Activated naive CD4-positive, alpha-beta T cell treated with anti-CD3 and anti-CD28 coated beads for 36 hours (primary cell): Measurements from ENCODE around the gene PINLYP. TPM values are rescaled to one million over a fixed set of nuclear protein-coding genes. Genes with fewer than 3 reads are reported as not detected.
"Not testable (repeated sequence)": the region's sequence is repeated elsewhere in the genome, so short reads cannot be mapped to it uniquely, and the experiment has no call there.

ENCODE experiments used
- CTCF ChIA-PET: fragments of 350-600 bp; sonication (Branson Sonifier 250); formaldehyde crosslinking; loops from one replicate; lab custom pipeline; 2021; ENCODE audit warnings: antibody characterized with exemption; lab: Charles Lee
- DNase-seq: peaks from one replicate; pipeline ENCODE4 v3.0.0-alpha.2; 2020
- H3K27ac Mint-ChIP-seq: one replicate; pipeline ENCODE4 v1.8.0; 2021; ENCODE audit warnings: mild to moderate bottlenecking, mixed read lengths
- H3K27me3 Mint-ChIP-seq: one replicate; pipeline ENCODE4 v1.8.0; 2021; ENCODE audit warnings: low read depth, mixed read lengths
- H3K36me3 Mint-ChIP-seq: one replicate; pipeline ENCODE4 v1.8.0; 2021; ENCODE audit warnings: low read depth, mixed read lengths
- H3K4me1 Mint-ChIP-seq: one replicate; pipeline ENCODE4 v1.8.0; 2021; ENCODE audit warnings: low read depth, mixed read lengths
- H3K4me3 Mint-ChIP-seq: one replicate; pipeline ENCODE4 v1.8.0; 2021; ENCODE audit warnings: mild to moderate bottlenecking, moderate library complexity, mixed read lengths
- H3K9me3 Mint-ChIP-seq: one replicate; pipeline ENCODE4 v1.8.0; 2021; ENCODE audit warnings: mixed read lengths
- intact Hi-C: fragments of 100-400 bp; cut with micrococcal nuclease; formaldehyde crosslinking; loops from one replicate; pipeline ENCODE4 v1.15.1; 2023
- total RNA-seq, 2 experiments: library from RNA; stranded (reverse); gene quantifications; one replicate each; pipeline ENCODE4 v1.2.3, GENCODE V29; 2021

PINLYP gene
- total RNA-seq, 2 experiments from 2014 or later: 3.2 to 3.8 TPM

- DNase-seq: no peak
- H3K27me3 Mint-ChIP-seq: no peaks in the 10 kb centered on the region
- H3K4me1 Mint-ChIP-seq: peaks cover 22% of the 10 kb centered on the region
- peaks cover 11% of the 10 kb centered on the region for H3K36me3 Mint-ChIP-seq
- no peak overlapping the region for H3K27ac Mint-ChIP-seq
- CTCF ChIA-PET: interaction anchor here (5.2 kb wide), 1 partner anchor 14 kb away, joined by 28 read pairs; no protein-coding TSS in a partner anchor
- H3K4me3 Mint-ChIP-seq: no peak overlapping the region
- intact Hi-C loops: no loop called here
- no peaks in the 10 kb centered on the region for H3K9me3 Mint-ChIP-seq
These were observed 5.9 kb upstream of the PINLYP start for GRCh38 chr19:43569657-43570056.

GRCh38 chr19:43570174-43570791 lies 5.3 kb upstream of the PINLYP start:
- Mint-ChIP-seq H3K27me3 (no peaks in the 10 kb centered on the region), H3K27ac (no peak overlapping the region), H3K4me1 (peaks cover 22% of the 10 kb centered on the region), H3K36me3 (peaks cover 14% of the 10 kb centered on the region), H3K9me3 (no peaks in the 10 kb centered on the region), H3K4me3 (no peak overlapping the region)
- no peak for DNase-seq
- intact Hi-C loops: no loop called here
- CTCF ChIA-PET: interaction anchor here (1.5 to 5.2 kb wide), 2 partner anchors 14 to 24 kb away, joined by 11 to 28 read pairs; no protein-coding TSS in a partner anchor

GRCh38 chr19:43572171-43572588 lies 3.4 kb upstream of the PINLYP start:
- Mint-ChIP-seq H3K4me1 (peaks cover 31% of the 10 kb centered on the region), H3K27ac (peak overlapping the region; percentile 19)
- DNase-seq: no peak

GRCh38 chr19:43574424-43575155 lies 1.0 kb upstream of the PINLYP start:
- H3K27me3 Mint-ChIP-seq: no peaks in the 10 kb centered on the region
- no peak for DNase-seq
- CTCF ChIA-PET: interaction anchor here (0.6 to 3.1 kb wide), 8 partner anchors 9 to 1169 kb away, joined by 3 to 29 read pairs (median 4); no protein-coding TSS in a partner anchor
- no peaks in the 10 kb centered on the region for H3K9me3 Mint-ChIP-seq
- H3K4me1 Mint-ChIP-seq: peaks cover 35% of the 10 kb centered on the region
- peaks cover 14% of the 10 kb centered on the region for H3K36me3 Mint-ChIP-seq
- peak overlapping the region; percentile 94 for H3K27ac Mint-ChIP-seq
- H3K4me3 Mint-ChIP-seq: peak overlapping the region; percentile 95
- intact Hi-C loops: loop anchor here (1.0 to 2.0 kb wide), 6 partner anchors 12 to 210 kb away; partner anchors contain the start of genes IRGQ, ZNF428, ZNF575 and ZNF576

More at GRCh38 chr19:43572171-43572588, 3.4 kb upstream of the PINLYP start:
- intact Hi-C loops: no loop called here
- Mint-ChIP-seq H3K9me3 (no peaks in the 10 kb centered on the region), H3K27me3 (no peaks in the 10 kb centered on the region), H3K36me3 (peaks cover 14% of the 10 kb centered on the region), H3K4me3 (no peak overlapping the region)
- CTCF ChIA-PET: interaction anchor here (1.2 to 5.2 kb wide), 2 partner anchors 16 to 20 kb away, joined by 5 to 28 read pairs; no protein-coding TSS in a partner anchor

GRCh38 chr19:43575955-43576878 lies 616 bp downstream of the PINLYP start:
- H3K36me3 Mint-ChIP-seq: peaks cover 10% of the 10 kb centered on the region
- peak overlapping the region; percentile 62 for H3K4me3 Mint-ChIP-seq
- no peak for DNase-seq
- no peaks in the 10 kb centered on the region for H3K27me3 Mint-ChIP-seq
- intact Hi-C loops: loop anchor here (1.0 to 2.0 kb wide), 6 partner anchors 14 to 209 kb away; partner anchors contain the start of genes IRGQ, ZNF428, ZNF575 and ZNF576
- CTCF ChIA-PET: interaction anchor here (0.5 to 3.1 kb wide), 2 partner anchors 18 to 48 kb away, joined by 5 to 29 read pairs; no protein-coding TSS in a partner anchor
- no peak overlapping the region for H3K27ac Mint-ChIP-seq
- no peaks in the 10 kb centered on the region for H3K9me3 Mint-ChIP-seq
- peaks cover 33% of the 10 kb centered on the region for H3K4me1 Mint-ChIP-seq

DNA sequence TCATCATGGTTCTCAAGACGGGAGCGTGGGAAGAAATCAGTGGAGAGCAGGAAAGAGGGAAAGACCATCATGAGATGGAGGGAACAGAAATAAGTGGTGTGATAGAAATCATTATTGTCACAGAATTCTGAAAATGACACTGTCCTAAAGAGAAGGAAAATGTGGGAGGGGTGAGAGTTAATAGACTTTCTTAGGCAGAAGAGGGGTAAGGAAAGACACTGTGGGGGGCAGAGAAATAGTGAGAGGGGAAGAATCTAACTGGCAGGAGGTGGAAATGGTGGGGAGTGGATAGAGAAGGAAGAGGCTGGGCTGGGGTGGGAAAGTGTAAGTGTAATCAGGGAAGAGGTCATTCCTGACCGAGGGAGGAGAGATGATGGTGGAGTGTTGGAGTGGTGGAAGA lies 3.2 kb downstream of the PINLYP start:
- H3K27ac Mint-ChIP-seq: no peak overlapping the region
- intact Hi-C loops: no loop called here
- no peak for DNase-seq
- no peaks in the 10 kb centered on the region for H3K9me3 Mint-ChIP-seq
- H3K4me1 Mint-ChIP-seq: peaks cover 23% of the 10 kb centered on the region
- H3K27me3 Mint-ChIP-seq: no peaks in the 10 kb centered on the region
- peaks cover 4% of the 10 kb centered on the region for H3K36me3 Mint-ChIP-seq
- CTCF ChIA-PET: no interaction called here
- no peak overlapping the region for H3K4me3 Mint-ChIP-seq

GRCh38 chr19:43581467-43581866 lies 5.9 kb downstream of the PINLYP start:
- CTCF ChIA-PET: no interaction called here
- Mint-ChIP-seq H3K9me3 (no peaks in the 10 kb centered on the region), H3K4me3 (peak overlapping the region; percentile 9), H3K27me3 (no peaks in the 10 kb centered on the region), H3K4me1 (peaks cover 12% of the 10 kb centered on the region), H3K36me3 (peaks cover 6% of the 10 kb centered on the region), H3K27ac (no peak overlapping the region)
- DNase-seq: no peak
- intact Hi-C loops: loop anchor here (2.0 kb wide), 1 partner anchor 19 kb away; no protein-coding TSS in a partner anchor

GRCh38 chr19:43582495-43582894 lies 6.9 kb downstream of the PINLYP start:
- peaks cover 6% of the 10 kb centered on the region for H3K36me3 Mint-ChIP-seq
- intact Hi-C loops: no loop called here
- H3K4me3 Mint-ChIP-seq: no peak overlapping the region
- peaks cover 11% of the 10 kb centered on the region for H3K4me1 Mint-ChIP-seq
- DNase-seq: no peak
- CTCF ChIA-PET: interaction anchor here (0.9 kb wide), 1 partner anchor 21 kb away, joined by 3 read pairs; no protein-coding TSS in a partner anchor
- no peak overlapping the region for H3K27ac Mint-ChIP-seq
- no peaks in the 10 kb centered on the region for H3K9me3 Mint-ChIP-seq
- no peaks in the 10 kb centered on the region for H3K27me3 Mint-ChIP-seq

GRCh38 chr19:43584484-43584883 lies 8.9 kb downstream of the PINLYP start:
- no peak overlapping the region for H3K27ac Mint-ChIP-seq
- intact Hi-C loops: no loop called here
- peaks cover 6% of the 10 kb centered on the region for H3K36me3 Mint-ChIP-seq
- H3K4me3 Mint-ChIP-seq: no peak overlapping the region
- peaks cover 7% of the 10 kb centered on the region for H3K4me1 Mint-ChIP-seq
- DNase-seq: no peak
- H3K9me3 Mint-ChIP-seq: no peaks in the 10 kb centered on the region
- H3K27me3 Mint-ChIP-seq: no peaks in the 10 kb centered on the region
- CTCF ChIA-PET: interaction anchor here (1.5 to 2.6 kb wide), 2 partner anchors 10 to 29 kb away, joined by 8 read pairs; no protein-coding TSS in a partner anchor

GRCh38 chr19:43586346-43586745 lies 10.7 kb downstream of the PINLYP start:
- no peak for DNase-seq
- intact Hi-C loops: no loop called here
- Mint-ChIP-seq H3K4me1 (peaks cover 4% of the 10 kb centered on the region), H3K36me3 (peaks cover 15% of the 10 kb centered on the region), H3K9me3 (no peaks in the 10 kb centered on the region), H3K27ac (no peak overlapping the region), H3K4me3 (no peak overlapping the region), H3K27me3 (no peaks in the 10 kb centered on the region)
- CTCF ChIA-PET: no interaction called here

GRCh38 chr19:43587029-43587428 lies 11.4 kb downstream of the PINLYP start:
- H3K4me3 Mint-ChIP-seq, intact Hi-C loops, H3K4me1 Mint-ChIP-seq, DNase-seq, H3K9me3 Mint-ChIP-seq, H3K27me3 Mint-ChIP-seq, H3K27ac Mint-ChIP-seq, CTCF ChIA-PET: not testable (repeated sequence)
- peaks cover 15% of the 10 kb centered on the region for H3K36me3 Mint-ChIP-seq
